Measurements from ENCODE around the gene OR52E6.

GRCh38 chr11:5791165-5791564 lies 50.5 kb downstream of the OR52E6 start, which contains the start of gene OR52N1:
- no peak for TF ChIP-seq POLR2A (IDR thresholded peaks at IDR 0.05)
- TF ChIP-seq CTCF (IDR thresholded peaks at IDR 0.05): no peak
- no peak for TF ChIP-seq EP300 (IDR thresholded peaks at IDR 0.05)
